HEK293T (cell line): ENCODE measurements around the gene LY9.

Source experiments
- CTCF ChIA-PET: fragments of 350-600 bp; formaldehyde crosslinking; extraction: SDS; loops from one replicate; lab custom pipeline; 2021; ENCODE audit warnings: antibody characterized with exemption, inconsistent platforms; lab: Yijun Ruan, JAX
- POLR2A ChIA-PET: fragments of 350-600 bp; formaldehyde crosslinking; extraction: SDS; loops from one replicate; lab custom pipeline; 2020; ENCODE audit warnings: antibody characterized with exemption, inconsistent platforms; lab: Yijun Ruan, JAX
- DNase-seq: peaks from one replicate; pipeline ENCODE4 v3.0.0; 2012; ENCODE audit warnings: mixed read lengths; ENCODE audit errors: extremely low spot score
- ARNT ChIP-seq: fragments of 450-650 bp; IDR thresholded peaks from 2 replicates; pipeline ENCODE4 v1.6.1; 2017; ENCODE audit warnings: mild to moderate bottlenecking
- BHLHE40 ChIP-seq: fragments of 450-650 bp; IDR thresholded peaks from 2 replicates; pipeline ENCODE4 v1.6.1; 2016; ENCODE audit warnings: mild to moderate bottlenecking, moderate library complexity, borderline replicate concordance
- CTBP1 ChIP-seq: fragments of 450-650 bp; IDR thresholded peaks from 2 replicates; pipeline ENCODE4 v1.6.1; 2016; ENCODE audit warnings: borderline replicate concordance
- ELF4 ChIP-seq: fragments of 450-650 bp; IDR thresholded peaks from 2 replicates; pipeline ENCODE4 v1.6.1; 2017; ENCODE audit warnings: antibody characterized with exemption
- FOXA1 ChIP-seq: fragments of 450-650 bp; IDR thresholded peaks from 2 replicates; pipeline ENCODE4 v1.6.1; 2016; ENCODE audit warnings: mild to moderate bottlenecking
- FOXK2 ChIP-seq: fragments of 450-650 bp; IDR thresholded peaks from 2 replicates; pipeline ENCODE4 v1.6.1; 2016; ENCODE audit warnings: mild to moderate bottlenecking
- FOXM1 ChIP-seq: fragments of 450-650 bp; IDR thresholded peaks from 2 replicates; pipeline ENCODE4 v1.6.1; 2017; ENCODE audit warnings: mild to moderate bottlenecking, borderline replicate concordance
- HDGF ChIP-seq: fragments of 450-650 bp; IDR thresholded peaks from 2 replicates; pipeline ENCODE4 v1.6.1; 2017; ENCODE audit warnings: antibody characterized with exemption, borderline replicate concordance
- L3MBTL2 ChIP-seq: fragments of 450-650 bp; conservative IDR thresholded peaks from 2 replicates; pipeline ENCODE4 v1.6.1; 2016; ENCODE audit warnings: mild to moderate bottlenecking
- LEF1 ChIP-seq: fragments of 450-650 bp; IDR thresholded peaks from 2 replicates; pipeline ENCODE4 v1.6.1; 2017; ENCODE audit warnings: mild to moderate bottlenecking, borderline replicate concordance
- NFRKB ChIP-seq: fragments of 450-650 bp; IDR thresholded peaks from 2 replicates; pipeline ENCODE4 v1.6.1; 2016; ENCODE audit warnings: mild to moderate bottlenecking, moderate library complexity
- SP1 ChIP-seq: fragments of 450-650 bp; IDR thresholded peaks from 2 replicates; pipeline ENCODE4 v1.6.1; 2017
- SUZ12 ChIP-seq: fragments of 450-650 bp; IDR thresholded peaks from 2 replicates; pipeline ENCODE4 v1.6.1; 2016; ENCODE audit warnings: mild to moderate bottlenecking
- TARDBP ChIP-seq: fragments of 450-650 bp; IDR thresholded peaks from 2 replicates; pipeline ENCODE4 v1.6.1; 2016
- ZNF384 ChIP-seq: fragments of 450-650 bp; IDR thresholded peaks from 2 replicates; pipeline ENCODE4 v1.6.1; 2016
- TF ChIP-seq, protein P1 (sequence below): fragments of 450-650 bp; IDR thresholded peaks from 2 replicates; pipeline ENCODE4 v1.6.1; 2016

LY9 gene

DNA sequence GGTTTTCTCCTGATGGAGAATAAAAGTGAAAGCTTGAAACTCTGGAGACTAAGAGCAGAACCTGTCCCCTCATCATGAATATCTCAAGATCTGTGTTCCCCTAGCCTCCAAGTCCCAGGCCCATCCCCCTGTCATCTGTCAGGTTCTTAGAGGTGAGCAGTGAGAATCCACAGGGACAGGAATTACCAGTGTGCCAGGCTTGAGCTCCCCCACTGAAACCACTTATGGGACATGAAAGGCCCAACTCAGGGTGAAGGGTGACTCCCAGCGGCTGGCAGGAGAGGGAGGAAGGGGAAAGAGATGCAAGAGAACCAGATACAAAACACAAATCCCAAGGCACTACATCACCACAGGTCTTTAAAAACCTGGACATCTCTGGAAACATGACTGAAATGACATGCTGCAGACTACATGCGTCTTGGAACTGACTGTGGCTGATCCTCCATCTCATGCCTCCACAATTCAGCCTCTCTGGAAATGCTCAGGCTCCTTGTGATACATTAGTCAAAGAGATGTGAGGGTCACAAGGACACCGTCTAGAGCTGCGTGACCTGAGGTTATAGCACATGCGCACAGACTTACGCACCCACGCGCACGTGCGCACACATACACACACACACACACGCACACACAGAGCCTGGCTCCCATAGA, 6.8 kb upstream of the LY9 start:
- no peak for TF ChIP-seq BHLHE40
- no peak for TF ChIP-seq SP1
- TF ChIP-seq ZNF384 = no peak
- TF ChIP-seq HDGF = no peak
- TF ChIP-seq FOXK2 = no peak
- TF ChIP-seq L3MBTL2 = no peak
- TF ChIP-seq SUZ12 = no peak
- TF ChIP-seq ARNT = no peak
- no peak for TF ChIP-seq FOXA1
- TF ChIP-seq, protein P1, sequence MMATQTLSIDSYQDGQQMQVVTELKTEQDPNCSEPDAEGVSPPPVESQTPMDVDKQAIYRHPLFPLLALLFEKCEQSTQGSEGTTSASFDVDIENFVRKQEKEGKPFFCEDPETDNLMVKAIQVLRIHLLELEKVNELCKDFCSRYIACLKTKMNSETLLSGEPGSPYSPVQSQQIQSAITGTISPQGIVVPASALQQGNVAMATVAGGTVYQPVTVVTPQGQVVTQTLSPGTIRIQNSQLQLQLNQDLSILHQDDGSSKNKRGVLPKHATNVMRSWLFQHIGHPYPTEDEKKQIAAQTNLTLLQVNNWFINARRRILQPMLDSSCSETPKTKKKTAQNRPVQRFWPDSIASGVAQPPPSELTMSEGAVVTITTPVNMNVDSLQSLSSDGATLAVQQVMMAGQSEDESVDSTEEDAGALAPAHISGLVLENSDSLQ = no peak
- TF ChIP-seq NFRKB = no peak
- no peak for TF ChIP-seq ELF4
- no peak for TF ChIP-seq LEF1
- no peak for TF ChIP-seq FOXM1
- TF ChIP-seq TARDBP = no peak
- TF ChIP-seq CTBP1 = no peak
- no peak for DNase-seq
- CTCF ChIA-PET = no interaction called here
- POLR2A ChIA-PET = no interaction called here

DNA sequence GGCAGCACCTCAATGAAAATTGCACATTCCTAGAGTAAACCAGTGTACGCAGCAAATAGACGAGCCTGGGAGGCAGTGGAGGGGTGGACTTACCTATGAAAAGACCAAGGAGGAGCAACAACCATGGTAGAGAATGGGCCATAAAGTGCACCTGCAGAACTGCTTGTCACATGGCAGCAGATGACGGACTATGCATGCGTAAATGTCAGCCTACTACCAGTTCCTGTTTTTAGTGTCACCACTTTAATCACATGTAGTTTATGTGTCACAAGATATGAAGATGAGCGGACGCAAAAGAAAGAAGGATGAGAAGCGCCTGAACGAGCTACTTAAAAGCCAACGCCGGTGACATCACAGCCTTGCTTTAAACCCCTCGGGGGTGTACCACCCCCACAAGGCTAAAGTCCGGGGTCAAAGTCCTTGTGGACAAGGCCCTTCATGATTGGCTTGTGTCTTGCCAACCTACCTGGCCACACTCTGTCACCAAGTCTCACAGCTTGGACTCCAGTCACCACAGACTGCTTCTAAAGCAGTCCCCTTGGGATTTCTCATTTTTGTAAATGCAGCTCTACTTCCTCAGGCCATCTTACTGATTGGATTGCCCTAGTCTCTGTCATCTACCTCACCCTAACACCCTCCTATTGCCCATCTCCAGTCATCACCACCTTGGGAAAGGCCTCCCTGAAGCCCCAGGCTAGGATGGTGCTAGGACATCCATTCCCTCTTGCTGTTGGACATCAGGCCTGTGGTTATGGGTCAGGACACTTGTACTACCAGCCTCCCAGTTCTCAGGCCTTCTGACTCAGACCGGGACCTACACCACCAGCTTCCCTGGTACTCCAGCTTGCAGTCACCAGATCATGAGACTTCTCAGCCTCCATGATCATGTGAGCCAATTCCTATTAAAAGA, 6.0 kb upstream of the LY9 start:
- no peak for DNase-seq
- CTCF ChIA-PET = no interaction called here
- POLR2A ChIA-PET = no interaction called here
- TF ChIP-seq HDGF (no peak), ZNF384 (no peak), LEF1 (no peak), L3MBTL2 (no peak), FOXK2 (no peak)

DNA sequence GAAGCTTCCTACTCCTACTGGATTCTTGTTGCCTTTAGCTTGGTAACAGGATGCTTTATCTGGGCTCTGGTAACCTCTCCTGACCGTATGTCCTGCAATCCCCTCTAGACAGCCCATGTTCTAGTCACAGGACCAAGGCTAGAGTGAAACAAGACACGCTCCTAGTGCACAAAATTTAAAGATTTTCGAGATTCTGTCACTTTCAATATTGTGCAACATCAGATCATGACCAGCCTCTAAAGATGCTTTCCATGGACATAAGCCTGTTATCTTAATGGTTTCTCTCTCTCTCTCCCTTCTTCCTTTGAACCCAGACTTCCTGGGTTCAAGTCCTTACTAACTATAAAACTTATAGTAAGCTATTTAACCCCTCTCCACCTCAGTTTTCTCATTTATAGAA, 1.6 kb upstream of the LY9 start:
- DNase-seq = no peak
- ChIA-PET POLR2A (no interaction called here), CTCF (interaction anchor here (0.9 to 1.2 kb wide), 2 partner anchors 17 to 46 kb away, joined by 3 to 4 read pairs; no protein-coding TSS in a partner anchor)
- no peak for TF ChIP-seq ELF4
- TF ChIP-seq LEF1 = no peak

DNA sequence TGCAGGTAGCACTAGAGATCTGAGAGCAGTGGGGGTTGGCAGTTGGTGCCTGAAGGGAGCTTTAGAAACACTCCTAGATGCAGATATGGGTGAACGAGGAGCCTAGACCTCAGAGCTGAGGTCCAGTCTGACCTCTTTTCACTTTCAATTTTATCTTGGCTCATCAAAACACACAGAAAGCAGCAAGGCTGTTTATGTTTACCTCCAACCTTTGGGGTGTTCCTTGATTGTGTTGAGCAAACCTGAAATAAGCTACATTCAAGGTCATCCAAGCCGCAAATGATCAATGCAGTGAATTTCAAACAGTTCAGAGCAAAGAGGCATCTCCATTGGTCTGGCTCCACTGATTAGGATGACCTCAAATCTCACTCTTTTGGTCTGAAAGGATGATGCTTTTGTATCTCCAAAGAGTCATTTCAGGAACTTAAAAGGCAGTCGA, 1.3 kb downstream of the LY9 start:
- ChIA-PET CTCF (interaction anchor here (0.6 kb wide), 1 partner anchor 193 kb away, joined by 4 read pairs; no protein-coding TSS in a partner anchor), POLR2A (no interaction called here)
- TF ChIP-seq FOXM1 (no peak), HDGF (no peak), ARNT (no peak), LEF1 (no peak), ELF4 (no peak), FOXA1 (no peak), CTBP1 (no peak), BHLHE40 (no peak), NFRKB (no peak), FOXK2 (no peak), TARDBP (no peak), L3MBTL2 (no peak), SP1 (no peak), SUZ12 (no peak), ZNF384 (no peak)
- TF ChIP-seq, protein P1 = no peak
- no peak for DNase-seq

DNA sequence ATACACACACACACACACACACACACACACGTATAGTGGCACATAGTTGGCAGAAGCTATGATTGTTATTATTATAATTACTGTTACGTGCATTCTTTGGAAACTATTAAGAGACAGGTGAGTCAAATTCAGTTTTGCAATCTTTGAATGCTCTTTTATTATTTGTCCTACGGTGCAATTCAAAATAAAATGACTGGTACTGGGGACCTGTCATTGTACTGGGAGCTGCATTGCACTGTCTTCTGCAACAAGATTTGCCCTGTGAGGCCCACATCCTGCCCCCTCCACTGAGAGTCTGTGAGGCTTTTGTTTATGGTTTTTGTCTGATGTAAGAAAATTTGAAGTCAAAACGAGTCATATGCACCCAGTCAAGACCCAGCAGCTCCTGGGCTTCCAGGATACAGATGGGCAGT, 1.9 kb downstream of the LY9 start:
- TF ChIP-seq TARDBP (no peak), ARNT (no peak), FOXM1 (no peak), BHLHE40 (no peak)
- CTCF ChIA-PET = interaction anchor here (0.6 kb wide), 1 partner anchor 193 kb away, joined by 4 read pairs; no protein-coding TSS in a partner anchor
- no peak for DNase-seq
- POLR2A ChIA-PET = no interaction called here

DNA sequence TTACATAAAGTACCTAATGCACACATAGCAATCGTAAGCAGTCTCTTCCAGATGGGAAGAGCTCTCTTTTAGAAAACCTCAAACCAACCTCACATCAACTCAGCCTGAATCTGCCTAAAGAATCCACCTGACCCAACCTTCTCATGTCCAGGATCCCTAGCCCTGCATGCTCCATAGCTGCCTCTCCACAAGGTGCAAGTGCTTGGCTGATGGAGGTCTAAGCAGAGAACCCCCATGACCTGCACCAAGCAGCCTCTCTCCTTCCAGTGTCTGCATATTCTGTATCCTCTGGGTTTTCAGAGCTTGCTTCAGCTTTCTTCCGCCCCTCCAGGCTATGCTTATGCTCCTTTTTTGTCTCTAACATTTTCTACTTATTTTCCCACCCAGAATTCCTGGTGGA, 2.5 kb downstream of the LY9 start:
- no peak for DNase-seq
- no peak for TF ChIP-seq LEF1
- TF ChIP-seq L3MBTL2 = no peak
- no peak for TF ChIP-seq BHLHE40
- TF ChIP-seq FOXA1 = no peak
- TF ChIP-seq ZNF384 = no peak
- no peak for TF ChIP-seq CTBP1
- TF ChIP-seq, protein P1 = no peak
- TF ChIP-seq ARNT = no peak
- no peak for TF ChIP-seq TARDBP
- TF ChIP-seq NFRKB = no peak
- TF ChIP-seq SP1 = no peak
- TF ChIP-seq SUZ12 = no peak
- TF ChIP-seq ELF4 = no peak
- no peak for TF ChIP-seq FOXK2
- TF ChIP-seq FOXM1 = no peak
- no peak for TF ChIP-seq HDGF
- ChIA-PET CTCF (interaction anchor here (0.7 kb wide), 1 partner anchor 50 kb away, joined by 3 read pairs; no protein-coding TSS in a partner anchor), POLR2A (no interaction called here)
